SK-N-SH treated with all-trans-retinoic acid at 6 μM for 48 hours (cell line): ENCODE data around the gene PPP4R1.

ENCODE experiments used
- GLIS3 ChIP-seq: fragments of 250-450 bp; sonication (Bioruptor Pico); IDR thresholded peaks from 2 replicates; pipeline ENCODE4 v1.5.0; 2020; ENCODE audit warnings: mild to moderate bottlenecking, moderate library complexity
- TF ChIP-seq, protein P1 (sequence below): fragments of 250-450 bp; sonication (Bioruptor Pico); IDR thresholded peaks from 2 replicates; pipeline ENCODE4 v1.5.1; 2020; ENCODE audit warnings: low read depth, mild to moderate bottlenecking, moderate library complexity

DNA sequence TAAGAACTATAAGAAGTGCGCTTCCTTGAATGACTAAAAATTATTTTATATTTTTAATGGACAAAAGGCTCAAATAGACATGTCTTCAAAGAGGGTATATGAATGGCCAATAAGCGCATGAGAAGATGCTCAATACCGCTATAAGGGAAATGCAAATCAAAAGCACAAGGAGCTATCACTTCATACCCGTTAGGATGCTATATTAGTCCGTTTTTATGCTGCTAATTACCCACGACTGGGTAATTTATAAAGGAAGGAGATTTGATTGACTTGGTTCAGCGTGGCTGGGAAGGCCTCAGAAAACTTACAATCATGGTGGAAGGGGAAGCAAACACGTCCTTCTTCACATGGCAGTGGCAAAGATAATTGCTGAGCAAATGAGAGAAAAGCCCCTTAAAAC lies 20.5 kb upstream of the PPP4R1 start:
- TF ChIP-seq GLIS3 = no peak
- TF ChIP-seq, protein P1, sequence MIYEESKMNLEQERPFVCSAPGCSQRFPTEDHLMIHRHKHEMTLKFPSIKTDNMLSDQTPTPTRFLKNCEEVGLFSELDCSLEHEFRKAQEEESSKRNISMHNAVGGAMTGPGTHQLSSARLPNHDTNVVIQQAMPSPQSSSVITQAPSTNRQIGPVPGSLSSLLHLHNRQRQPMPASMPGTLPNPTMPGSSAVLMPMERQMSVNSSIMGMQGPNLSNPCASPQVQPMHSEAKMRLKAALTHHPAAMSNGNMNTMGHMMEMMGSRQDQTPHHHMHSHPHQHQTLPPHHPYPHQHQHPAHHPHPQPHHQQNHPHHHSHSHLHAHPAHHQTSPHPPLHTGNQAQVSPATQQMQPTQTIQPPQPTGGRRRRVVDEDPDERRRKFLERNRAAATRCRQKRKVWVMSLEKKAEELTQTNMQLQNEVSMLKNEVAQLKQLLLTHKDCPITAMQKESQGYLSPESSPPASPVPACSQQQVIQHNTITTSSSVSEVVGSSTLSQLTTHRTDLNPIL (CRISPR knock-in tag) = no peak
